AG09319 (cell line): Measurements from ENCODE around the gene CRTC3.

Experiments used
- DNase-seq: peaks from one replicate; pipeline ENCODE4 v3.0.0-alpha.2; 2010; ENCODE audit warnings: low read depth; ENCODE audit errors: extremely low read depth
- CTCF ChIP-seq: IDR thresholded peaks from 2 replicates; pipeline ENCODE4 v1.5.1; 2011; ENCODE audit warnings: low read depth, mild to moderate bottlenecking, inconsistent platforms, low read length, moderate library complexity

Gene CRTC3

GRCh38 chr15:90675464-90675863, 145.7 kb downstream of the CRTC3 start:
- no peak for DNase-seq
- no peak for TF ChIP-seq CTCF

GRCh38 chr15:90677807-90678790, 148.4 kb downstream of the CRTC3 start:
- no peak for DNase-seq
- no peak for TF ChIP-seq CTCF

GRCh38 chr15:90679959-90680358, 150.2 kb downstream of the CRTC3 start:
- no peak for DNase-seq
- TF ChIP-seq CTCF: no peak

- DNase-seq: peak; percentile 86
- TF ChIP-seq CTCF: no peak
Observed at GRCh38 chr15:90680371-90680935, 150.7 kb downstream of the CRTC3 start.

- TF ChIP-seq CTCF: no peak
- no peak for DNase-seq
Observed at GRCh38 chr15:90681056-90681455, 151.3 kb downstream of the CRTC3 start.

- TF ChIP-seq CTCF: no peak
- peak; percentile 55 for DNase-seq
Observed at GRCh38 chr15:90681480-90681879, 151.8 kb downstream of the CRTC3 start.

GRCh38 chr15:90683371-90683770, 153.6 kb downstream of the CRTC3 start:
- TF ChIP-seq CTCF: no peak
- DNase-seq: no peak
